Astrocyte of the cerebellum (primary cell): ENCODE results near the gene TTLL11.

ENCODE experiments used
- DNase-seq: peaks from one replicate; pipeline ENCODE4 v3.0.0-alpha.2; 2011; ENCODE audit warnings: low read depth
- H3K4me3 ChIP-seq: 2 replicates; pipeline ENCODE4 v1.5.1; 2011; ENCODE audit warnings: mild to moderate bottlenecking, low read depth, low read length, moderate library complexity
- in situ Hi-C: cut with HindIII; loops from 2 replicates; pipeline ENCODE4 v1.10.0; 2017; ENCODE audit warnings: low sequenced_read_pairs
- TF ChIP-seq, protein P1 (sequence below): IDR thresholded peaks from 2 replicates; pipeline ENCODE4 v1.5.1; 2012; ENCODE audit warnings: low read length, low read depth, moderate library complexity, mild to moderate bottlenecking; ENCODE audit errors: missing control alignments

Gene TTLL11

DNA sequence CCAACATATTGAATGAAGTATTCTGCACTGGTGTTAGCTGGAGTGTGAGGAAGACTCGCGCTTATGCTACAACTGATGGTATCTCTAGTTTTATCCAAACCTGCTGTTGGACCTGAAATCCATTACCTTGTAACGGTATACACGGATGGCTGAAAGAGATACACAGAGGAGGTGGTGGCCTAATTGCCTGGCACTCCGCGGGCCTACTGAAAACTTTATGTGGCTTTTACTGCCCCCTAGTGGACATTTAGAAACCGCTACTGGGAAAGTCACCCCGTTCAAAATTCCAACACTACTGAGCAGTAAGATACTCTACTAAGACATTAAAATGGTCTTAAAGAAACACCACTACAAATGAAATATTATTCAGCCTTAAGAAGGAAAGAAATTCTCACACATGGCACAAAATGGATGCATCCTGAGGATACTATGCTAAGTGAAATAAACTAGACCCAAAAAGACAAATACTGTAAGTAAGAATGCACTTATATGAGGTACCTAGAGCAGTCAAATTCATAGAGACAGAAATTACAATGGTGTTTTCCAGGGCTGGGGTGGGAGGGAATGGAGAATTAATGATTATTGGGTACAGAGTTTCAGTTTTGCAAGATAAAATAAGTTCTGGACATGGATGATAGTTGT, 100.4 kb downstream of the TTLL11 start:
- TF ChIP-seq, protein P1, sequence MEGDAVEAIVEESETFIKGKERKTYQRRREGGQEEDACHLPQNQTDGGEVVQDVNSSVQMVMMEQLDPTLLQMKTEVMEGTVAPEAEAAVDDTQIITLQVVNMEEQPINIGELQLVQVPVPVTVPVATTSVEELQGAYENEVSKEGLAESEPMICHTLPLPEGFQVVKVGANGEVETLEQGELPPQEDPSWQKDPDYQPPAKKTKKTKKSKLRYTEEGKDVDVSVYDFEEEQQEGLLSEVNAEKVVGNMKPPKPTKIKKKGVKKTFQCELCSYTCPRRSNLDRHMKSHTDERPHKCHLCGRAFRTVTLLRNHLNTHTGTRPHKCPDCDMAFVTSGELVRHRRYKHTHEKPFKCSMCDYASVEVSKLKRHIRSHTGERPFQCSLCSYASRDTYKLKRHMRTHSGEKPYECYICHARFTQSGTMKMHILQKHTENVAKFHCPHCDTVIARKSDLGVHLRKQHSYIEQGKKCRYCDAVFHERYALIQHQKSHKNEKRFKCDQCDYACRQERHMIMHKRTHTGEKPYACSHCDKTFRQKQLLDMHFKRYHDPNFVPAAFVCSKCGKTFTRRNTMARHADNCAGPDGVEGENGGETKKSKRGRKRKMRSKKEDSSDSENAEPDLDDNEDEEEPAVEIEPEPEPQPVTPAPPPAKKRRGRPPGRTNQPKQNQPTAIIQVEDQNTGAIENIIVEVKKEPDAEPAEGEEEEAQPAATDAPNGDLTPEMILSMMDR: peak; percentile 74
- no peak overlapping the region for H3K4me3 ChIP-seq
- DNase-seq: no peak
- in situ Hi-C loops: loop anchor here (25.0 kb wide), 2 partner anchors 305 to 430 kb away; no protein-coding TSS in a partner anchor

DNA sequence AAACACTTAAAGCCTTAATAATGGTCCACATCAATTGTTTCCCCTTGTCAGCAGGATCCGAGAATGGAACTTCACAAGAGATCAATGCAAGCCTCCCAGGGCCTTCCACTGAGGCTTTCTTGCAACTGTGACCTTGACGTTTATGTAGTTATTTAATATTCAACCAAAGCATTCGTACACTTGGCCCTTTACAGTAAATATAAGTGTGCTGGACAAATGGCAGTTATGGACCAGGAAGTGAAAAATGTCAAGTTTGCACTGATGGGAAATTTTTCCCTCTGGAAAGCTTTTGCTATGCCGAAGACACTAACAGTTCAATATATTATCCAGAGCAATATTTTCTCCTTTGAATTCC, 101.8 kb downstream of the TTLL11 start:
- no peak for DNase-seq
- in situ Hi-C loops: loop anchor here (25.0 kb wide), 2 partner anchors 304 to 429 kb away; no protein-coding TSS in a partner anchor
- TF ChIP-seq, protein P1: no peak
- H3K4me3 ChIP-seq: no peak overlapping the region

DNA sequence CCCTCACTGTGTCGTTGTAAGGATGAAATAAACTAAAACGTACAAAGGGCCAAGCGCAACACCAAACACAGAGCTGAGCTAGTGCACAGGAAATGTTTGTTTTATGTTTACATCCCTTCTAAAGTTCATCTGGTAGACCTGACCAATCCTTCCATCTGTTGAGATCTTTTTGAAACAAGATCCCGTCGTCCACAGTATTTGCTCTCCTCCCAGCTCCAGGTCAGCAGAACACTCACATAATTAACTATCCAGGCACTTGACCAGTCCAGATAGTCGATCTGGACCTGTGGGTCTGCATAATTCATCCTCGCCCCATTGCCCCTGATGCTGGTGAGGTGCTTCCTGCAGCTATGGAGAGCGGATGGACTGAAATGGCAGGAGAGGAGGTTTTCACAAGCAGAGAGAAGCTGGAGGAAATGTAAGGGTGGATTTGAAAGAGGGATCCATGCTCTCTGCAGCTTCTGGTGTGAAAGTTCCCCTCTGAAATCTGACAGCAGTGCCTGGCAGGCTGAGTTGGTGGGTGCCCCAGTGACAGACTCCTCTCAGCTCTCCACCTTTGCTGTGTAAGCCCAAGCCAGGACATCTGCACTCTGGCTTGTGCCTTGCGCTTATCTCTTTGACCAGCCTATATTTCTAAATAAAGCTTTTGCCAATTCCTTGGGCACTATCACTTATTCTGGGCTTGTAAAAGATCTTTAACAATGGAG, 102.4 kb downstream of the TTLL11 start:
- DNase-seq: no peak
- in situ Hi-C loops: loop anchor here (25.0 kb wide), 2 partner anchors 303 to 428 kb away; no protein-coding TSS in a partner anchor
- TF ChIP-seq, protein P1: no peak
- H3K4me3 ChIP-seq: no peak overlapping the region

DNA sequence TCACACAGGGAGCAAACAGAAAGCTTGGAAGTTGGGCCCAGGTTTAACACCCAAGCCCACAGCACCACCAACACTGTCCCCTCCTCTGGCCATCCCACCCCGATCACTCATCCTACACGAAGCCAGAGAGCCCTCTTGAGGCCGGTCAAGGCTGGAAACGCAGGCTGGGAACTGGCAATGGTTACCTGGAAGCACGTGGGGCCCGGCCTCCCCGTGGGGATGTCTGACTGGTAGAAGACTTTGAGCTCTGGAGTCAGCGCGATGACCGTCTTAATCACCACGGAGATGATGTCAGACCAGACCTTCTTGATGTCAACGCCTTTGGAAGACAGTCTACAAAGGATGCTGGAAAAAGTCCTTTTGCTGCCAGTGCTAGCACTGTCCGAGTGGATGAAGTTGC, 104.1 kb downstream of the TTLL11 start:
- in situ Hi-C loops: loop anchor here (25.0 kb wide), 2 partner anchors 302 to 427 kb away; no protein-coding TSS in a partner anchor
- TF ChIP-seq, protein P1: peak; percentile 63
- H3K4me3 ChIP-seq: no peak overlapping the region
- no peak for DNase-seq

DNA sequence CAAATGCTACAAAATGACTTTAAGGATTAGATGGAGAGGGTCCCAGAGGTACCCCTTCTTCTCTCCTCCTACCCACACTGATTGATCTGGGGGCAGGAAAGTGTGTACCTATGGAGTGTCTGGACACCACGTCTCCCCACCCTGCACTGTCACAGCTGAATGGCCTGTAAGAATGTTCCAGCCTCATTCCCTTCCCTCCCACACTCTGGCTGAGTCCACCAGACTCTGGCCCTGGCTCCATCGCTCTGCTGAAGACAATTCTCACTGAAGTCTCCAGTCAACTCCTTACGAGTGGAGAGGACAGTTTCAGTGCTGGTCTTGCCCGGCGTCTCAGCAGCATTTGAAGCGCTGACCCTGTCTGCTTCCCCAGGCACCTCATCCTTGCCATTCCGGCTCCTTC, 105.8 kb downstream of the TTLL11 start:
- in situ Hi-C loops: loop anchor here (25.0 kb wide), 2 partner anchors 300 to 425 kb away; no protein-coding TSS in a partner anchor
- TF ChIP-seq, protein P1: no peak
- no peak for DNase-seq
- no peak overlapping the region for H3K4me3 ChIP-seq

DNA sequence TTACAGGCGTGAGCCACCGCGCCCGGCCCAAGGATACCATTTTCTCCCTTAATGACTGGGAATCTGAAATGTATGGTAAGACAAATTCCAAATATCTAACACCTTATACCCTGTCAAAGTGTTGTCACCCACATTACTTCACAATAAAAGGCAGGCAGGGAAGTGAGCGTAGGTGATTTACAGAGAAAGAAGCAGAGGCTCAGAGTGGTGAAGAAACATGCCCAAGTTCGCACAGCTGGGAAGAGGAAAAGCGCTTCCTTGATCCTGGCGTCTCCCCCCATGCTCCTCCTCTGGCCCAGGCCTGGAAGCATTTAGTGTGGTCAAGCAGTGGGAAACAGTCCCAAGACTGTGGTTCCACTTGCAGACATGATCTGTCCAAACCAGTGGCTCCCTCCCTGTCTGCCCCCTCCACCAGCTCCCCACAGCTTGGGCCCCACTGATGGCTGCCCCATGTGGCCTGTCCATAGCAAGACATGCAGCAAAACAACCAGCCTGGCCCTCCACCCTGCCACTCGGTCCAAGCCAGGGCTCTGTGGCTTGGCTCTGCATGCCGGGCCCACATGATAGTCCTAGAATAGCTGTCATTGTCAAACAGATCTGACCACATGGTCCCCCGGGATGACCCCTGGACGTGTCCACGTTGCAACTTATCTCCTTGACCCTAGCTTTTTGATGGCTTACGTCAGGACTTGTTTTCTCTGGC, 107.2 kb downstream of the TTLL11 start:
- no peak for DNase-seq
- TF ChIP-seq, protein P1: peak; percentile 42
- no peak overlapping the region for H3K4me3 ChIP-seq
- in situ Hi-C loops: loop anchor here (25.0 kb wide), 2 partner anchors 299 to 424 kb away; no protein-coding TSS in a partner anchor
